HepG2 (cell line): Measurements from ENCODE around the gene ADAM8. TPM values are rescaled to one million over a fixed set of nuclear protein-coding genes. Genes with fewer than 3 reads are reported as not detected.

ENCODE experiments used
- ATAC-seq: fragments of 200-7000 bp; cut with Tn5 transposase; 3 replicates; pipeline ENCODE4 v1.9.1; 2020; ENCODE audit warnings: mild to moderate bottlenecking, moderate library complexity
- BruUV-seq: library from RNA; stranded (reverse); fragments of 400-500 nt; replicated peaks from 2 replicates; lab custom pipeline; 2021; lab: Mats Ljungman, UMichigan
- CTCF ChIA-PET: fragments of 300-600 bp; formaldehyde crosslinking; extraction: SDS; loops from one replicate; lab custom pipeline; 2021; ENCODE audit warnings: low total read pairs, inconsistent platforms, low intra/inter-chr PET ratio; lab: Yijun Ruan, JAX
- POLR2A ChIA-PET: fragments of 350-600 bp; sonication (Branson Sonifier 250); formaldehyde crosslinking; loops from one replicate; lab custom pipeline; 2020; ENCODE audit warnings: antibody characterized with exemption, inconsistent platforms; lab: Yijun Ruan, JAX
- DNase-seq: peaks from one replicate; pipeline ENCODE4 v3.0.0-alpha.2; 2015; ENCODE audit warnings: low spot score
- FAIRE-seq: peaks from 3 replicates; lab custom pipeline; 2011; peaks lifted over from hg19 to GRCh38; lab: Jason Lieb, UNC
- H2AFZ ChIP-seq: one replicate; pipeline ENCODE4 v1.6.1; 2011; ENCODE audit warnings: low read length, inconsistent platforms
- H3K27ac ChIP-seq: fragments of 300-600 bp; 3 replicates; pipeline ENCODE4 v1.8.0; 2011; ENCODE audit warnings: mixed run types, mild to moderate bottlenecking, mixed read lengths, low read length, inconsistent platforms; ENCODE audit not compliant: insufficient read depth; ENCODE audit errors: extremely low read length
- H3K27me3 ChIP-seq, 2 experiments: fragments of 200-600 bp in 1 of 2; 2 replicates in 1 of 2; 3 replicates in 1 of 2; pipeline versions ENCODE4 v1.6.0 to v1.8.0; 2011; ENCODE audit warnings: low read length in 2 of 2, mild to moderate bottlenecking in 2 of 2, moderate library complexity in 2 of 2, inconsistent platforms in 1 of 2; ENCODE audit not compliant: insufficient read depth in 2 of 2, control insufficient read depth in 1 of 2
- H3K36me3 ChIP-seq, 2 experiments: fragments of 200-600 bp in 1 of 2; replicated peaks in 1 of 2; 2 replicates in 1 of 2; 3 replicates in 1 of 2; pipeline versions ENCODE4 v1.5.1 to v1.8.0; 2011; ENCODE audit warnings: low read length in 2 of 2, inconsistent platforms in 1 of 2; ENCODE audit not compliant: insufficient read depth in 2 of 2, control insufficient read depth in 1 of 2
- H3K4me1 ChIP-seq: 2 replicates; pipeline ENCODE4 v1.5.1; 2012; ENCODE audit warnings: low read length, inconsistent platforms; ENCODE audit not compliant: insufficient read depth
- H3K4me2 ChIP-seq: 2 replicates; pipeline ENCODE4 v1.6.0; 2011; ENCODE audit warnings: low read depth, low read length, inconsistent platforms
- H3K4me3 ChIP-seq, 3 experiments: fragments of 200-600 bp in 1 of 3; sonication (generic), shearing (Covaris generic) in 1 of 3; replicated peaks in 1 of 3; 2 replicates each; pipeline ENCODE4 v1.5.1; 2011 to 2016; ENCODE audit warnings: low read length in 3 of 3, inconsistent platforms in 2 of 3, low read depth in 2 of 3, mild to moderate bottlenecking in 2 of 3, control low read depth in 1 of 3, mixed read lengths in 1 of 3; ENCODE audit not compliant: insufficient read depth in 1 of 3
- H3K79me2 ChIP-seq: one replicate; pipeline ENCODE4 v1.6.1; 2011; ENCODE audit warnings: low read length, inconsistent platforms; ENCODE audit not compliant: insufficient read depth
- H3K9ac ChIP-seq: 2 replicates; pipeline ENCODE4 v1.6.0; 2011; ENCODE audit warnings: mild to moderate bottlenecking, low read depth, low read length, inconsistent platforms; ENCODE audit not compliant: insufficient read depth
- H3K9me3 ChIP-seq: 2 replicates; pipeline ENCODE4 v1.5.1; 2012; ENCODE audit warnings: mild to moderate bottlenecking, low read length
- H4K20me1 ChIP-seq: 2 replicates; pipeline ENCODE4 v1.6.0; 2011; ENCODE audit warnings: inconsistent platforms, mild to moderate bottlenecking, low read length, moderate library complexity; ENCODE audit not compliant: insufficient read depth
- FOXM1 ChIP-seq: sonication (generic); formaldehyde crosslinking; IDR thresholded peaks from 2 replicates; pipeline ENCODE4 v1.5.0; 2020; ENCODE audit warnings: missing genetic modification reagents
- PAXIP1 ChIP-seq: sonication (generic); formaldehyde crosslinking; conservative IDR thresholded peaks from 2 replicates; pipeline ENCODE4 v1.4.0; 2020; ENCODE audit warnings: mild to moderate bottlenecking, missing genetic modification reagents, moderate library complexity
- ZBTB38 ChIP-seq: sonication (generic); formaldehyde crosslinking; IDR thresholded peaks from 2 replicates; pipeline ENCODE4 v1.5.1; 2020; ENCODE audit warnings: mild to moderate bottlenecking, missing genetic modification reagents
- ZBTB8A ChIP-seq: sonication (generic); formaldehyde crosslinking; IDR thresholded peaks from 2 replicates; pipeline ENCODE4 v1.4.0; 2020; ENCODE audit warnings: mild to moderate bottlenecking, low read depth, missing genetic modification reagents, borderline replicate concordance
- ZFP62 ChIP-seq: sonication (generic); formaldehyde crosslinking; IDR thresholded peaks from 2 replicates; pipeline ENCODE4 v1.4.0; 2020; ENCODE audit warnings: missing genetic modification reagents
- ZFP82 ChIP-seq: sonication (generic); formaldehyde crosslinking; IDR thresholded peaks from 2 replicates; pipeline ENCODE4 v1.5.1; 2020; ENCODE audit warnings: mild to moderate bottlenecking, missing genetic modification reagents, borderline replicate concordance
- ZNF496 ChIP-seq: sonication (generic); formaldehyde crosslinking; IDR thresholded peaks from 2 replicates; pipeline ENCODE4 v1.8.1; 2023; ENCODE audit warnings: mild to moderate bottlenecking, moderate library complexity, missing genetic modification reagents; ENCODE audit not compliant: insufficient replicate concordance
- ZNF530 ChIP-seq: sonication (generic); formaldehyde crosslinking; IDR thresholded peaks from 2 replicates; pipeline ENCODE4 v1.5.0; 2020; ENCODE audit warnings: low read depth, mild to moderate bottlenecking, missing genetic modification reagents
- ZNF616 ChIP-seq: sonication (generic); formaldehyde crosslinking; IDR thresholded peaks from 2 replicates; pipeline ENCODE4 v1.5.0; 2020; ENCODE audit warnings: low read depth, mild to moderate bottlenecking, missing genetic modification reagents
- WGBS: methylation state at CpG from one replicate; pipeline ENCODE4 v1.1.6; 2017; ENCODE audit warnings: low lambda C conversion rate; 5-methylcytosine and 5-hydroxymethylcytosine counted together
- in situ Hi-C: cut with HindIII; loops from 2 replicates; pipeline ENCODE4 v1.10.0; 2017; ENCODE audit warnings: low pct_unique_long_range_greater_than_20kb; ENCODE audit not compliant: extremely low pct_ligation_motif_present
- intact Hi-C: fragments of 100-400 bp; cut with micrococcal nuclease; formaldehyde crosslinking; loops from one replicate; pipeline ENCODE4 v1.10.0; 2022; ENCODE audit not compliant: unreplicated experiment
- polyA plus RNA-seq, 8 experiments: library from polyadenylated mRNA; depleted of rRNA in 3 of 8; stranded (reverse) in 7 of 8; unstranded in 1 of 8; fragments of >200 nt; fragmentation: Illumina TruSeq in 4 of 8; extraction: Trizol in 4 of 8; gene quantifications; 2 replicates each; pipeline versions ENCODE4 v1.2.1 to v1.2.3, GENCODE V29; 2011 to 2016; ENCODE audit warnings: low read depth in 4 of 8, missing spikeins in 1 of 8, mixed read lengths in 1 of 8; ENCODE audit not compliant: insufficient read depth in 1 of 8
- total RNA-seq, 5 experiments: library from RNA; depleted of rRNA; stranded (reverse); fragments of >200 nt; fragmentation: Illumina TruSeq; extraction: Trizol; gene quantifications; 2 replicates each; pipeline ENCODE4 v1.2.3, GENCODE V29; 2016; ENCODE audit warnings: low read depth in 1 of 5

The ADAM8 gene
- total and polyA plus RNA-seq, 2 of the 13 experiments (the other 11 are each of a cell fraction or from before 2014, with no cell fraction given) = 0.24 to 0.93 TPM

GRCh38 chr10:133295426-133296320 lies 19.0 kb upstream of the ADAM8 start:
- H3K9ac ChIP-seq = no peak overlapping the region
- 97% methylated on average over 32 of the region's 42 CpGs for WGBS
- no peaks in the 10 kb centered on the region for H3K27me3 ChIP-seq
- ChIA-PET CTCF (no interaction called here), POLR2A (no interaction called here)
- H4K20me1 ChIP-seq = no peaks in the 10 kb centered on the region
- no TSS peak for BruUV-seq
- no peaks in the 10 kb centered on the region for H3K9me3 ChIP-seq
- H3K4me1 ChIP-seq = no peaks in the 10 kb centered on the region
- H2AFZ ChIP-seq = no peak overlapping the region
- no peak overlapping the region for H3K27ac ChIP-seq
- intact Hi-C loops = no loop called here
- H3K79me2 ChIP-seq = no peaks in the 10 kb centered on the region
- in situ Hi-C loops = no loop called here
- TF ChIP-seq FOXM1 (CRISPR knock-in tag) (no peak), ZBTB38 (CRISPR knock-in tag) (no peak), ZBTB8A (CRISPR knock-in tag) (no peak), ZNF496 (CRISPR knock-in tag) (no peak), ZFP62 (CRISPR knock-in tag) (no peak), ZFP82 (CRISPR knock-in tag) (no peak), PAXIP1 (CRISPR knock-in tag) (no peak), ZNF530 (no peak), ZNF616 (CRISPR knock-in tag) (no peak)
- ATAC-seq (no peak), DNase-seq (no peak), FAIRE-seq (no peak)
- no peak overlapping the region for H3K4me3 ChIP-seq
- peaks cover 38 to 65% of the 10 kb centered on the region in 2 experiments for H3K36me3 ChIP-seq
- no peak overlapping the region for H3K4me2 ChIP-seq
